RCC 7860 (cell line): Measurements from ENCODE around the gene ATOH7.
"Not testable (repeated sequence)": the region's sequence is repeated elsewhere in the genome, so short reads cannot be mapped to it uniquely, and the experiment has no call there.

Source experiments
- DNase-seq: peaks from one replicate; pipeline ENCODE4 v3.0.0-alpha.2; 2015; ENCODE audit warnings: low spot score
- FAIRE-seq: peaks from 2 replicates; lab custom pipeline; 2012; peaks lifted over from hg19 to GRCh38; lab: Jason Lieb, UNC

Gene ATOH7

GRCh38 chr10:68238371-68238770 lies 6.5 kb upstream of the ATOH7 start:
- FAIRE-seq, result no peak
- no peak for DNase-seq

GRCh38 chr10:68237173-68237572 lies 5.3 kb upstream of the ATOH7 start:
- FAIRE-seq (no peak), DNase-seq (no peak)

- DNase-seq, result no peak
- FAIRE-seq, result no peak
Observed at GRCh38 chr10:68235581-68235980, 3.7 kb upstream of the ATOH7 start.

GRCh38 chr10:68235111-68235510 lies 3.2 kb upstream of the ATOH7 start:
- no peak for DNase-seq
- no peak for FAIRE-seq

- DNase-seq (no peak), FAIRE-seq (no peak)
Observed at GRCh38 chr10:68233046-68233445, 1.1 kb upstream of the ATOH7 start.

GRCh38 chr10:68231106-68231816 lies 652 bp downstream of the ATOH7 start:
- DNase-seq (no peak), FAIRE-seq (no peak)

- FAIRE-seq (no peak), DNase-seq (no peak)
Observed at GRCh38 chr10:68230268-68230667, 1.6 kb downstream of the ATOH7 start.

- FAIRE-seq, result no peak
- no peak for DNase-seq
Observed at GRCh38 chr10:68224810-68225209, 7.1 kb downstream of the ATOH7 start.

GRCh38 chr10:68223535-68224165 lies 8.3 kb downstream of the ATOH7 start:
- DNase-seq (no peak), FAIRE-seq (no peak)

GRCh38 chr10:68222391-68222790 lies 9.5 kb downstream of the ATOH7 start:
- DNase-seq (no peak), FAIRE-seq (no peak)

GRCh38 chr10:68221196-68221595 lies 10.7 kb downstream of the ATOH7 start:
- FAIRE-seq, result no peak

GRCh38 chr10:68218786-68219185 lies 13.1 kb downstream of the ATOH7 start:
- no peak for FAIRE-seq
- DNase-seq, result no peak

More at GRCh38 chr10:68221196-68221595, 10.7 kb downstream of the ATOH7 start:
- no peak for DNase-seq

- DNase-seq (no peak), FAIRE-seq (no peak)
Observed at GRCh38 chr10:68212721-68213352, 19.1 kb downstream of the ATOH7 start.

- FAIRE-seq, result no peak
Observed at GRCh38 chr10:68211669-68212068, 20.2 kb downstream of the ATOH7 start.

GRCh38 chr10:68208424-68209042 lies 23.4 kb downstream of the ATOH7 start:
- FAIRE-seq, result peak; percentile 62
- peak; percentile 73 for DNase-seq

More at GRCh38 chr10:68211669-68212068, 20.2 kb downstream of the ATOH7 start:
- DNase-seq, result no peak

GRCh38 chr10:68202960-68203353 lies 29.0 kb downstream of the ATOH7 start:
- DNase-seq (peak; percentile 82), FAIRE-seq (peak; percentile 90)

- DNase-seq (no peak), FAIRE-seq (no peak)
Observed at GRCh38 chr10:68196701-68197100, 35.2 kb downstream of the ATOH7 start.

- not testable (repeated sequence) for FAIRE-seq, DNase-seq
Observed at GRCh38 chr10:68195776-68196175, 36.1 kb downstream of the ATOH7 start.

GRCh38 chr10:68194290-68194689 lies 37.6 kb downstream of the ATOH7 start:
- DNase-seq (no peak), FAIRE-seq (no peak)

- DNase-seq (no peak), FAIRE-seq (no peak)
Observed at GRCh38 chr10:68192113-68192512, 39.8 kb downstream of the ATOH7 start.

GRCh38 chr10:68188835-68189234 lies 43.1 kb downstream of the ATOH7 start:
- FAIRE-seq (no peak), DNase-seq (no peak)

GRCh38 chr10:68185085-68185484 lies 46.8 kb downstream of the ATOH7 start:
- DNase-seq (no peak), FAIRE-seq (no peak)
